HUES64 (cell line): Measurements from ENCODE around the gene SDK2.

Experiments used
- H3K27ac ChIP-seq: 2 replicates; pipeline ENCODE4 v1.7.0; 2013; ENCODE audit warnings: low read depth, low read length, inconsistent platforms
- H3K27me3 ChIP-seq: 2 replicates; pipeline ENCODE4 v1.6.1; 2013; ENCODE audit warnings: mild to moderate bottlenecking, low read length; ENCODE audit not compliant: insufficient read depth
- H3K36me3 ChIP-seq: 2 replicates; pipeline ENCODE4 v1.6.1; 2013; ENCODE audit warnings: mild to moderate bottlenecking, low read length; ENCODE audit not compliant: insufficient read depth
- H3K4me1 ChIP-seq: 2 replicates; pipeline ENCODE4 v1.6.1; 2013; ENCODE audit warnings: mild to moderate bottlenecking, low read length, moderate library complexity; ENCODE audit not compliant: insufficient read depth
- H3K4me3 ChIP-seq: 2 replicates; pipeline ENCODE4 v1.5.1; 2013; ENCODE audit warnings: mild to moderate bottlenecking, low read length, moderate library complexity
- H3K9ac ChIP-seq: 2 replicates; pipeline ENCODE4 v1.6.1; 2013; ENCODE audit warnings: mild to moderate bottlenecking, low read depth, low read length
- H3K9me3 ChIP-seq: 2 replicates; pipeline ENCODE4 v1.6.1; 2013; ENCODE audit warnings: low read depth, low read length; ENCODE audit not compliant: insufficient read depth
- WGBS: fragments of 150-250, 120-280 bp; methylation state at CpG from one replicate; pipeline ENCODE4 v1.1.7; 2013; ENCODE audit warnings: missing lambda C conversion rate; 5-methylcytosine and 5-hydroxymethylcytosine counted together

SDK2 gene

DNA sequence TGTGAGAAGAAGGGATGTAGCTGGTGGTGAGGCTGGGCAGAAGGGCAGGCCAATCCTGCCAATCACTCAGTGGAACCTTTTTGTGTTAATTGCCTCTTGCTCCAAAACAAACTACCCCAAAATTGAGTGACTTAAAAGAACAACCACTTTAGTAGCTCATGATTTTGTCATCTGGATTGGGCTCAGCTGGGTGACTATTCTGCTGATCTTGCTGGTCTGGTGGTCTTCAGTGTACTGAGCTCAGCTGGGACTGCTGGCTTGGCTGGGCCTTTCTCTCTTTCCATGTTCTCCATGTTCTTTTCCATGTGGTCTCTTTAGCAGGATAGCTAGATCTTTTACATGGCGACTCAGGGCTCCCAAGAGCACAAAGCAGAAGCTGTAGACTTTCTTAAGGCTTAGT is 37.7 kb upstream of the SDK2 start:
- Histone ChIP-seq H3K9me3 (peaks cover 13% of the 10 kb centered on the region; the same call in 1 of the 2 replicates), H3K9ac (no peak overlapping the region), H3K27ac (no peak overlapping the region), H3K27me3 (no peaks in the 10 kb centered on the region), H3K36me3 (no peaks in the 10 kb centered on the region), H3K4me1 (peaks cover 28% of the 10 kb centered on the region), H3K4me3 (no peak overlapping the region)
- WGBS, result 87% methylated on average over 1 of the region's 1 CpG

GRCh38 chr17:73679476-73679875 is 35.2 kb upstream of the SDK2 start:
- H3K27me3 ChIP-seq, result no peaks in the 10 kb centered on the region
- H3K4me1 ChIP-seq, result peaks cover 10% of the 10 kb centered on the region; the same call in 1 of the 2 replicates
- no peaks in the 10 kb centered on the region for H3K36me3 ChIP-seq
- H3K4me3 ChIP-seq, result no peak overlapping the region
- H3K9ac ChIP-seq, result no peak overlapping the region
- WGBS, result 91% methylated on average over 4 of the region's 4 CpGs
- H3K27ac ChIP-seq, result no peak overlapping the region
- peaks cover 13% of the 10 kb centered on the region; the same call in 1 of the 2 replicates for H3K9me3 ChIP-seq

- Histone ChIP-seq H3K36me3 (no peaks in the 10 kb centered on the region), H3K4me1 (peaks cover 7% of the 10 kb centered on the region; the same call in 1 of the 2 replicates), H3K27me3 (no peaks in the 10 kb centered on the region), H3K27ac (no peak overlapping the region), H3K9ac (no peak overlapping the region), H3K4me3 (no peak overlapping the region), H3K9me3 (peaks cover 13% of the 10 kb centered on the region; the same call in 1 of the 2 replicates)
- 83% methylated on average over 7 of the region's 7 CpGs for WGBS
These were observed 34.8 kb upstream of the SDK2 start for GRCh38 chr17:73678999-73679398.

- WGBS, result 88% methylated on average over 3 of the region's 3 CpGs
- H3K9ac ChIP-seq, result no peak overlapping the region
- peaks cover 7% of the 10 kb centered on the region; the same call in 1 of the 2 replicates for H3K9me3 ChIP-seq
- H3K4me1 ChIP-seq, result no peaks in the 10 kb centered on the region
- no peak overlapping the region for H3K27ac ChIP-seq
- 0 out of 2 replicates have a peak, but pooled peaks cover 4% of the 10 kb centered on the region for H3K27me3 ChIP-seq
- no peak overlapping the region for H3K4me3 ChIP-seq
- H3K36me3 ChIP-seq, result no peaks in the 10 kb centered on the region
These were observed 25.5 kb upstream of the SDK2 start for GRCh38 chr17:73669771-73670170.

DNA sequence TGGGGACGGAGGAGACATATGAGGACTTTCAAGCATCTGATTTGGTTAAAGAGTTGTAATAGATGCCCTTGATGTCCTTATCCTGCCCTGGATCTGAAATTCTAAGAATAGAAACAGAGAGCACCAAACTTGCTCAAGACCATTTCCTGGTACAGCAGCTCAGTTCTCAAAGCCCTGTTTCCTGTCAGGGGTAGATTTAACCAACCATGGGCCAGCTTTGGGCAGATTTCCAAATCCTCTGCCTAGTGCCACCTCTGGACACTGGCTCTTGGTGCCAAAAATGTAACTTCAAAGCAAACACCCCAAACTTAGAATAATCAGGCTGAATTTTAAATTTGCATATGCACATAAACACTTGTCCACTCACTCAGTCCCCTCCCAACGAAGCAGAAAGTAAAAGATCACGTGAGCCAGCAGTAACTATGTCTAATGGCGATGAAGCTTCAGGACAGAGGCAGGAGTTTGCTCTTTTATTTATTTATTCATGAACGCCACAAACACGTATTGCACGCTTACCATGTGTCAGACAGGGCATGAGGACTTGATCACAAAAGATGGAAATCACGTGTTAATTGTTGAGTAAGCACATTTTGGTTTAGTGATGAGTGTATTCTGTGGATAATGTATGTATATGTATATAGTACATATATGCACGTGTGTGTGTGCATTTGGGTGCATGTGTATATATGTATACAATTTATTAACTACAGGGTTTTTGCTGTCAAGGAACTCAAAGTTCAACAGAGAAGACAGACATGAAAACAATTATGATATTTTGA is 23.1 kb upstream of the SDK2 start:
- 0 out of 2 replicates have a peak, but pooled peaks cover 4% of the 10 kb centered on the region for H3K27me3 ChIP-seq

DNA sequence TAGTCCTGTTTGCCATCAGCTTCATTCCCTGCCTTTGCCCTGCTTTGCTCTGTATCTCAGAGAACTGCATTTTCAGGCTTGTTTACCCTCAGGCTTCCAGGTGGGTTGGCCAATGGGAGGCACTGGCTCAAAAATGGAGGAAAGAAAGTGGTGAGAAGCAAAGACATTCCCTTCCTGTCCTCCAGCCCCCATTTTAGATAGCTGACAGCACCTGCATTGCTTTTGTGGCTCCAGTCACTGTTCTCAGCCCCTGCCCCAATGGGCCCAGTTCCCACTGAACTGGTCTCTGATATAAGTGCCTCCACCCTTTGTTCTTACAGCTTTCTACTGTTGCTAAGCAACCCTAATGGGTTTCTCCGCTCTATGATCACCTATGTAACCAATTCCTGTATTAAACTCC is 19.4 kb upstream of the SDK2 start:
- 0 out of 2 replicates have a peak, but pooled peaks cover 4% of the 10 kb centered on the region for H3K27me3 ChIP-seq
- H3K27ac ChIP-seq, result no peak overlapping the region
- no peak overlapping the region for H3K9ac ChIP-seq
- WGBS, result 81% methylated on average over 1 of the region's 1 CpG
- no peaks in the 10 kb centered on the region for H3K36me3 ChIP-seq
- H3K9me3 ChIP-seq, result no peaks in the 10 kb centered on the region
- no peaks in the 10 kb centered on the region for H3K4me1 ChIP-seq
- H3K4me3 ChIP-seq, result no peak overlapping the region

More for the DNA sequence above, 23.1 kb upstream of the SDK2 start:
- 91% methylated on average over 8 of the region's 9 CpGs for WGBS
- H3K4me1 ChIP-seq, result no peaks in the 10 kb centered on the region
- no peaks in the 10 kb centered on the region for H3K36me3 ChIP-seq
- H3K9me3 ChIP-seq, result peaks cover 7% of the 10 kb centered on the region; the same call in 1 of the 2 replicates
- no peak overlapping the region for H3K27ac ChIP-seq
- no peak overlapping the region for H3K4me3 ChIP-seq
- H3K9ac ChIP-seq, result no peak overlapping the region

- no peaks in the 10 kb centered on the region for H3K9me3 ChIP-seq
- no peaks in the 10 kb centered on the region for H3K4me1 ChIP-seq
- no peak overlapping the region for H3K4me3 ChIP-seq
- H3K27ac ChIP-seq, result no peak overlapping the region
- WGBS, result 92% methylated on average over 5 of the region's 5 CpGs
- peaks cover under 1% of the 10 kb centered on the region; the same call in 1 of the 2 replicates for H3K27me3 ChIP-seq
- no peaks in the 10 kb centered on the region for H3K36me3 ChIP-seq
- H3K9ac ChIP-seq, result no peak overlapping the region
These were observed 16.1 kb upstream of the SDK2 start for GRCh38 chr17:73660366-73660765.

DNA sequence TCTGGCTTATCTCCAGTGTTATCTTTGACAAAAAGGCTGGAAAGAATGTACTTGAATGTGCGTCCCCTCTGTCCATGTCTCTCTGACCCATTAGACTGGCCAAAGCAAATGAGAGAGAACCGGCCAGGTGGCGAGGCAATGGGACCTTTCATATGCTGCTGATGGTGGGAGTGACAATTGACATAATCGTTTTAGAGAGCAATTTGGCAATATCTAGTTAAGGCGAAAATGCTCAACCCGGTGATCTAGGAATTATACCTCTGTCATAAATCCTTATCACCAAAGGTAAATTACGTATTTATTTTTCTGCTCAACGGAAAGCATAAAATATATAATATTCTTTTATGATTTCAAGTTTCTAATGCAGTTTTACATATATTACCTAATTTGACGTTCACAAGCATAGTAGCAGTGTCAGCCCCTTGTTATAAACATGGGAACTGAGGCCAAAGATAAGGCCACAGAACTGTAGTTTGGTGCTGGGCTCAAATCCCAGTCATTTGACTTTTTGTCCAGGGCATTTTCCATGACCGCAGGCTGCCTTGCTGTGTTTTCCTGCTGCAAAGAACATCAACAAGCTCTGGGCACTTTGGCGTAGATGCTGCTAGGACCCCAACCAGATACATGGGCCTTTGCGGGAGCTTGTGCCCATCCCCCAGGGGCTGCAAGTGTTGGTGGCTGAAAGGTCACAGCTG is 14.7 kb upstream of the SDK2 start:
- H3K27me3 ChIP-seq, result no peaks in the 10 kb centered on the region; the same call in 1 of the 2 replicates
- H3K27ac ChIP-seq, result no peak overlapping the region
- peaks cover 4% of the 10 kb centered on the region; the same call in 1 of the 2 replicates for H3K9me3 ChIP-seq
- H3K4me1 ChIP-seq, result no peaks in the 10 kb centered on the region
- H3K9ac ChIP-seq, result no peak overlapping the region
- H3K36me3 ChIP-seq, result no peaks in the 10 kb centered on the region
- no peak overlapping the region for H3K4me3 ChIP-seq
- WGBS, result 94% methylated on average over 12 of the region's 12 CpGs

GRCh38 chr17:73657473-73658116 is 13.3 kb upstream of the SDK2 start:
- Histone ChIP-seq H3K4me1 (peaks cover 5% of the 10 kb centered on the region; the same call in 1 of the 2 replicates), H3K36me3 (no peaks in the 10 kb centered on the region), H3K9ac (no peak overlapping the region), H3K9me3 (peaks cover 10% of the 10 kb centered on the region; the same call in 1 of the 2 replicates), H3K4me3 (no peak overlapping the region), H3K27ac (no peak overlapping the region), H3K27me3 (no peaks in the 10 kb centered on the region; the same call in 1 of the 2 replicates)
- WGBS, result 31% methylated on average over 11 of the region's 11 CpGs

DNA sequence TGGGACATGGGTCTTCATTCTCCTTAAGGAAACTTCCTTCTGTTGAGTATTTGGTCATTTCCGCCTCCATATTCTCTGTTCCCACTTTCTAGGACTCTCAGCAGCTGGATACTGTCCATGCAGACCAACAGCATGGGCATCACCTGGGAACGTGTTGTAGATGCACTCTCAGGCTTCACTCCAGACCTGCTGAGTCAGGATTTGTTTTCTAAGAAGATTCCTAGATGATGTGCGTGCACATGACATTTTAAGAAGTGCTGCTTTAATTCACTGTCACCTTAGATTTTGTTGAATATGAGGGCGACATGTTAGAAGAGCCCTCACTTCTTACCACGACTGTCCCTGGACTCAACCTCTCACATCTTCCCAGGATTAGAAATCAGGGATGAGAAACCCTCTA is 10.0 kb upstream of the SDK2 start:
- Histone ChIP-seq H3K4me3 (no peak overlapping the region), H3K27ac (no peak overlapping the region), H3K27me3 (no peaks in the 10 kb centered on the region; the same call in 1 of the 2 replicates), H3K9ac (no peak overlapping the region), H3K36me3 (no peaks in the 10 kb centered on the region), H3K4me1 (peaks cover 5% of the 10 kb centered on the region; the same call in 1 of the 2 replicates), H3K9me3 (peaks cover 10% of the 10 kb centered on the region; the same call in 1 of the 2 replicates)
- WGBS, result 91% methylated on average over 5 of the region's 5 CpGs
